ENCODE data around the gene FAM114A1. TPM values are rescaled to one million over a fixed set of nuclear protein-coding genes. Genes with fewer than 3 reads are reported as not detected.

FAM114A1 gene
- total RNA-seq, 1 donor from 2014 or later = 19.5 TPM

- H3K36me3 ChIP-seq = no peaks in the 10 kb centered on the region
- H3K27ac ChIP-seq (replicated peaks) = peak overlapping the region; percentile 66
- TF ChIP-seq, protein P1, sequence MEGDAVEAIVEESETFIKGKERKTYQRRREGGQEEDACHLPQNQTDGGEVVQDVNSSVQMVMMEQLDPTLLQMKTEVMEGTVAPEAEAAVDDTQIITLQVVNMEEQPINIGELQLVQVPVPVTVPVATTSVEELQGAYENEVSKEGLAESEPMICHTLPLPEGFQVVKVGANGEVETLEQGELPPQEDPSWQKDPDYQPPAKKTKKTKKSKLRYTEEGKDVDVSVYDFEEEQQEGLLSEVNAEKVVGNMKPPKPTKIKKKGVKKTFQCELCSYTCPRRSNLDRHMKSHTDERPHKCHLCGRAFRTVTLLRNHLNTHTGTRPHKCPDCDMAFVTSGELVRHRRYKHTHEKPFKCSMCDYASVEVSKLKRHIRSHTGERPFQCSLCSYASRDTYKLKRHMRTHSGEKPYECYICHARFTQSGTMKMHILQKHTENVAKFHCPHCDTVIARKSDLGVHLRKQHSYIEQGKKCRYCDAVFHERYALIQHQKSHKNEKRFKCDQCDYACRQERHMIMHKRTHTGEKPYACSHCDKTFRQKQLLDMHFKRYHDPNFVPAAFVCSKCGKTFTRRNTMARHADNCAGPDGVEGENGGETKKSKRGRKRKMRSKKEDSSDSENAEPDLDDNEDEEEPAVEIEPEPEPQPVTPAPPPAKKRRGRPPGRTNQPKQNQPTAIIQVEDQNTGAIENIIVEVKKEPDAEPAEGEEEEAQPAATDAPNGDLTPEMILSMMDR (IDR thresholded peaks at IDR 0.05; ENCODE audit: borderline replicate concordance) = no peak
- peaks cover 7% of the 10 kb centered on the region for H3K4me1 ChIP-seq
- H3K4me3 ChIP-seq = no peak overlapping the region
- intact Hi-C loops (cut with micrococcal nuclease) = loop anchor here (10.0 kb wide), 1 partner anchor 103 kb away; no protein-coding TSS in a partner anchor
- DNase-seq = no peak
- no peaks in the 10 kb centered on the region for H3K9me3 ChIP-seq (replicated peaks)
- H3K27me3 ChIP-seq (ENCODE audit: low read depth) = peaks cover 7% of the 10 kb centered on the region
Measured at GRCh38 chr4:38858097-38858420, 9.5 kb upstream of the FAM114A1 start.

DNA sequence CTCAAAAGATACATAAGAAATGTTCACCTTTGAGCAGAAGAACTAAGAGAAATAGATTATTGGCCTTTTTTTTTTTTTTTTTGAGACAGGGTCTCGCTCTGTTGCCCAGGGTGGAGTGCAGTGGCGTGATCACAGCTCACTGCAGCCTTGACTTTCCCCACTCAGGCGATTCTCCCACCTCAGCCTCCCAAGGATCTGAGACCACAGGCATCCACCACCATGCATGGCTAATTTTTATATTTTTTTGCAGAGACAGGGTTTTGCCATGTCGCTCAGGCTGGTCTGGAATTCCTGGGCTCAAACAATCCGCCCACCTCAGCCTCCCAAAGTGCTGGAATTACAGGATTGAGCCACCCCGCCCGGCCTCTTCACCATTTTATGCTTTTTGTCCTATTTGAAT is 8.1 kb upstream of the FAM114A1 start:
- Histone ChIP-seq H3K4me3 (no peak overlapping the region), H3K27me3 (ENCODE audit: low read depth) (peaks cover 7% of the 10 kb centered on the region), H3K4me1 (peaks cover 7% of the 10 kb centered on the region), H3K36me3 (no peaks in the 10 kb centered on the region), H3K9me3 (replicated peaks) (no peaks in the 10 kb centered on the region), H3K27ac (replicated peaks) (no peak overlapping the region)
- TF ChIP-seq, protein P1 (IDR thresholded peaks at IDR 0.05; ENCODE audit: borderline replicate concordance) = no peak
- intact Hi-C loops (cut with micrococcal nuclease) = loop anchor here (10.0 kb wide), 1 partner anchor 105 kb away; no protein-coding TSS in a partner anchor
- DNase-seq = no peak

- DNase-seq = peak; percentile 19
- Histone ChIP-seq H3K4me1 (peaks cover 7% of the 10 kb centered on the region), H3K9me3 (replicated peaks) (no peaks in the 10 kb centered on the region), H3K27me3 (ENCODE audit: low read depth) (peaks cover 7% of the 10 kb centered on the region), H3K27ac (replicated peaks) (no peak overlapping the region), H3K4me3 (no peak overlapping the region), H3K36me3 (no peaks in the 10 kb centered on the region)
- intact Hi-C loops (cut with micrococcal nuclease) = no loop called here
- TF ChIP-seq, protein P1 (IDR thresholded peaks at IDR 0.05; ENCODE audit: borderline replicate concordance) = peak; percentile 72
Measured at GRCh38 chr4:38860788-38861424, 6.7 kb upstream of the FAM114A1 start.

GRCh38 chr4:38861791-38862190 is 5.8 kb upstream of the FAM114A1 start:
- no peaks in the 10 kb centered on the region for H3K36me3 ChIP-seq
- intact Hi-C loops (cut with micrococcal nuclease) = no loop called here
- H3K27ac ChIP-seq (replicated peaks) = no peak overlapping the region
- no peaks in the 10 kb centered on the region for H3K9me3 ChIP-seq (replicated peaks)
- TF ChIP-seq, protein P1 (IDR thresholded peaks at IDR 0.05; ENCODE audit: borderline replicate concordance) = no peak
- no peak for DNase-seq
- peaks cover 7% of the 10 kb centered on the region for H3K4me1 ChIP-seq
- H3K27me3 ChIP-seq (ENCODE audit: low read depth) = peaks cover 7% of the 10 kb centered on the region
- no peak overlapping the region for H3K4me3 ChIP-seq

- Histone ChIP-seq H3K36me3 (no peaks in the 10 kb centered on the region), H3K4me1 (peaks cover 33% of the 10 kb centered on the region), H3K27ac (replicated peaks) (no peak overlapping the region), H3K4me3 (no peak overlapping the region), H3K9me3 (replicated peaks) (no peaks in the 10 kb centered on the region), H3K27me3 (ENCODE audit: low read depth) (peaks cover 7% of the 10 kb centered on the region)
- intact Hi-C loops (cut with micrococcal nuclease) = no loop called here
- TF ChIP-seq, protein P1 (IDR thresholded peaks at IDR 0.05; ENCODE audit: borderline replicate concordance) = no peak
- DNase-seq = no peak
Measured at GRCh38 chr4:38865445-38865844, 2.2 kb upstream of the FAM114A1 start.

Measured in left ventricle myocardium inferior (tissue), 1 donor.